WTC11 (cell line): ENCODE measurements around the gene MEGF8. TPM values are rescaled to one million over a fixed set of nuclear protein-coding genes. Genes with fewer than 3 reads are reported as not detected.

Source experiments
- ATF1 ChIP-seq: sonication (generic); formaldehyde crosslinking; IDR thresholded peaks from 2 replicates; pipeline ENCODE4 v1.8.1; 2023; ENCODE audit warnings: mild to moderate bottlenecking, moderate library complexity, missing genetic modification reagents
- ELF4 ChIP-seq: sonication (generic); formaldehyde crosslinking; IDR thresholded peaks from 2 replicates; pipeline ENCODE4 v1.8.1; 2022; ENCODE audit warnings: low read depth, mild to moderate bottlenecking, moderate library complexity, missing genetic modification reagents
- FOXP1 ChIP-seq: sonication (generic); formaldehyde crosslinking; IDR thresholded peaks from 2 replicates; pipeline ENCODE4 v1.8.0; 2022; ENCODE audit warnings: missing genetic modification reagents, mild to moderate bottlenecking, moderate library complexity, borderline replicate concordance
- SMAD3 ChIP-seq: sonication (generic); formaldehyde crosslinking; IDR thresholded peaks from 2 replicates; pipeline ENCODE4 v1.8.0; 2022; ENCODE audit warnings: missing genetic modification reagents, mild to moderate bottlenecking, borderline replicate concordance
- ZNF396 ChIP-seq: fragments of 250-450 bp; sonication (Bioruptor Pico); IDR thresholded peaks from 2 replicates; pipeline ENCODE4 v1.8.0; 2021; ENCODE audit warnings: mild to moderate bottlenecking, moderate library complexity, borderline replicate concordance
- ZNF416 ChIP-seq: fragments of 250-450 bp; sonication (Bioruptor Pico); IDR thresholded peaks from 2 replicates; pipeline ENCODE4 v1.9.0; 2021; ENCODE audit warnings: mild to moderate bottlenecking, inconsistent platforms
- total RNA-seq: library from RNA; stranded (reverse); gene quantifications from 3 replicates; pipeline ENCODE4 v1.2.3, GENCODE V29; 2021
- TF ChIP-seq, protein P1 (sequence below): sonication (generic); formaldehyde crosslinking; IDR thresholded peaks from 2 replicates; pipeline ENCODE4 v1.8.0; 2022; ENCODE audit warnings: missing genetic modification reagents
- TF ChIP-seq, protein P2 (sequence below): sonication (generic); formaldehyde crosslinking; IDR thresholded peaks from 2 replicates; pipeline ENCODE4 v1.8.1; 2023; ENCODE audit warnings: mild to moderate bottlenecking, missing genetic modification reagents, borderline replicate concordance
- TF ChIP-seq, protein P3 (sequence below): sonication (generic); formaldehyde crosslinking; IDR thresholded peaks from 2 replicates; pipeline ENCODE4 v1.8.1; 2022; ENCODE audit warnings: missing genetic modification reagents, borderline replicate concordance
- TF ChIP-seq, protein P4 (sequence below): sonication (generic); formaldehyde crosslinking; IDR thresholded peaks from 2 replicates; pipeline ENCODE4 v1.8.1; 2023; ENCODE audit warnings: mild to moderate bottlenecking, moderate library complexity, missing genetic modification reagents
- TF ChIP-seq, protein P5 (sequence below): fragments of 250-450 bp; sonication (Bioruptor Pico); IDR thresholded peaks from 2 replicates; pipeline ENCODE4 v1.9.0; 2021; ENCODE audit warnings: mild to moderate bottlenecking, borderline replicate concordance
- TF ChIP-seq, protein P6 (sequence below): fragments of 200-600 bp; IDR thresholded peaks from 2 replicates; pipeline ENCODE4 v1.8.0; 2022; ENCODE audit warnings: antibody characterized with exemption

MEGF8 gene
- total RNA-seq, 1 experiment from 2014 or later = 42.1 TPM

DNA sequence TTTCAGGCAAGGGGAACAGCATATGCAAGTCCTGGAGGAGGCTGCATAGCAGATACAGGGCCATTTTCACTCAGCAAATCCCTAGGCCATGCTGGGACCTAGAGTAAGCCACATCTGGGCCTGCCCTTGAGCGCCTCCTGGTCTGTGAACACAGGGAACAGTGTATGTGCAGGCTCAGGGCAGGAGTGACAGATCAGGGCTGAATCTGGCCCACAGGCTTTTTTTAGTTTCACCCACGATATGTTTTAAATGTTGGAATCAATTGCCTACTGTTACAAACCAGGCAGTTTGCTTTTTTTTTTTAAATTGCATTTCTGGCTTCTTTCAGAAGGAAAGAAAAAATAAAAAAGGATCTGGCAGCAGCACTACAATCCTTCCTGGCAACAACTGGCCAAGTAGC lies 13.8 kb upstream of the MEGF8 start (continued):
- TF ChIP-seq, protein P1, sequence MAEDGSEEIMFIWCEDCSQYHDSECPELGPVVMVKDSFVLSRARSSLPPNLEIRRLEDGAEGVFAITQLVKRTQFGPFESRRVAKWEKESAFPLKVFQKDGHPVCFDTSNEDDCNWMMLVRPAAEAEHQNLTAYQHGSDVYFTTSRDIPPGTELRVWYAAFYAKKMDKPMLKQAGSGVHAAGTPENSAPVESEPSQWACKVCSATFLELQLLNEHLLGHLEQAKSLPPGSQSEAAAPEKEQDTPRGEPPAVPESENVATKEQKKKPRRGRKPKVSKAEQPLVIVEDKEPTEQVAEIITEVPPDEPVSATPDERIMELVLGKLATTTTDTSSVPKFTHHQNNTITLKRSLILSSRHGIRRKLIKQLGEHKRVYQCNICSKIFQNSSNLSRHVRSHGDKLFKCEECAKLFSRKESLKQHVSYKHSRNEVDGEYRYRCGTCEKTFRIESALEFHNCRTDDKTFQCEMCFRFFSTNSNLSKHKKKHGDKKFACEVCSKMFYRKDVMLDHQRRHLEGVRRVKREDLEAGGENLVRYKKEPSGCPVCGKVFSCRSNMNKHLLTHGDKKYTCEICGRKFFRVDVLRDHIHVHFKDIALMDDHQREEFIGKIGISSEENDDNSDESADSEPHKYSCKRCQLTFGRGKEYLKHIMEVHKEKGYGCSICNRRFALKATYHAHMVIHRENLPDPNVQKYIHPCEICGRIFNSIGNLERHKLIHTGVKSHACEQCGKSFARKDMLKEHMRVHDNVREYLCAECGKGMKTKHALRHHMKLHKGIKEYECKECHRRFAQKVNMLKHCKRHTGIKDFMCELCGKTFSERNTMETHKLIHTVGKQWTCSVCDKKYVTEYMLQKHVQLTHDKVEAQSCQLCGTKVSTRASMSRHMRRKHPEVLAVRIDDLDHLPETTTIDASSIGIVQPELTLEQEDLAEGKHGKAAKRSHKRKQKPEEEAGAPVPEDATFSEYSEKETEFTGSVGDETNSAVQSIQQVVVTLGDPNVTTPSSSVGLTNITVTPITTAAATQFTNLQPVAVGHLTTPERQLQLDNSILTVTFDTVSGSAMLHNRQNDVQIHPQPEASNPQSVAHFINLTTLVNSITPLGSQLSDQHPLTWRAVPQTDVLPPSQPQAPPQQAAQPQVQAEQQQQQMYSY = no peak
- TF ChIP-seq, protein P2, sequence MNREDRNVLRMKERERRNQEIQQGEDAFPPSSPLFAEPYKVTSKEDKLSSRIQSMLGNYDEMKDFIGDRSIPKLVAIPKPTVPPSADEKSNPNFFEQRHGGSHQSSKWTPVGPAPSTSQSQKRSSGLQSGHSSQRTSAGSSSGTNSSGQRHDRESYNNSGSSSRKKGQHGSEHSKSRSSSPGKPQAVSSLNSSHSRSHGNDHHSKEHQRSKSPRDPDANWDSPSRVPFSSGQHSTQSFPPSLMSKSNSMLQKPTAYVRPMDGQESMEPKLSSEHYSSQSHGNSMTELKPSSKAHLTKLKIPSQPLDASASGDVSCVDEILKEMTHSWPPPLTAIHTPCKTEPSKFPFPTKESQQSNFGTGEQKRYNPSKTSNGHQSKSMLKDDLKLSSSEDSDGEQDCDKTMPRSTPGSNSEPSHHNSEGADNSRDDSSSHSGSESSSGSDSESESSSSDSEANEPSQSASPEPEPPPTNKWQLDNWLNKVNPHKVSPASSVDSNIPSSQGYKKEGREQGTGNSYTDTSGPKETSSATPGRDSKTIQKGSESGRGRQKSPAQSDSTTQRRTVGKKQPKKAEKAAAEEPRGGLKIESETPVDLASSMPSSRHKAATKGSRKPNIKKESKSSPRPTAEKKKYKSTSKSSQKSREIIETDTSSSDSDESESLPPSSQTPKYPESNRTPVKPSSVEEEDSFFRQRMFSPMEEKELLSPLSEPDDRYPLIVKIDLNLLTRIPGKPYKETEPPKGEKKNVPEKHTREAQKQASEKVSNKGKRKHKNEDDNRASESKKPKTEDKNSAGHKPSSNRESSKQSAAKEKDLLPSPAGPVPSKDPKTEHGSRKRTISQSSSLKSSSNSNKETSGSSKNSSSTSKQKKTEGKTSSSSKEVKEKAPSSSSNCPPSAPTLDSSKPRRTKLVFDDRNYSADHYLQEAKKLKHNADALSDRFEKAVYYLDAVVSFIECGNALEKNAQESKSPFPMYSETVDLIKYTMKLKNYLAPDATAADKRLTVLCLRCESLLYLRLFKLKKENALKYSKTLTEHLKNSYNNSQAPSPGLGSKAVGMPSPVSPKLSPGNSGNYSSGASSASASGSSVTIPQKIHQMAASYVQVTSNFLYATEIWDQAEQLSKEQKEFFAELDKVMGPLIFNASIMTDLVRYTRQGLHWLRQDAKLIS (CRISPR knock-in tag) = no peak
- TF ChIP-seq FOXP1 (no peak), ZNF396 (CRISPR knock-in tag) (no peak), SMAD3 (CRISPR knock-in tag) (no peak), ATF1 (CRISPR knock-in tag) (no peak), ELF4 (no peak), ZNF416 (CRISPR knock-in tag) (no peak)
- TF ChIP-seq, protein P3, sequence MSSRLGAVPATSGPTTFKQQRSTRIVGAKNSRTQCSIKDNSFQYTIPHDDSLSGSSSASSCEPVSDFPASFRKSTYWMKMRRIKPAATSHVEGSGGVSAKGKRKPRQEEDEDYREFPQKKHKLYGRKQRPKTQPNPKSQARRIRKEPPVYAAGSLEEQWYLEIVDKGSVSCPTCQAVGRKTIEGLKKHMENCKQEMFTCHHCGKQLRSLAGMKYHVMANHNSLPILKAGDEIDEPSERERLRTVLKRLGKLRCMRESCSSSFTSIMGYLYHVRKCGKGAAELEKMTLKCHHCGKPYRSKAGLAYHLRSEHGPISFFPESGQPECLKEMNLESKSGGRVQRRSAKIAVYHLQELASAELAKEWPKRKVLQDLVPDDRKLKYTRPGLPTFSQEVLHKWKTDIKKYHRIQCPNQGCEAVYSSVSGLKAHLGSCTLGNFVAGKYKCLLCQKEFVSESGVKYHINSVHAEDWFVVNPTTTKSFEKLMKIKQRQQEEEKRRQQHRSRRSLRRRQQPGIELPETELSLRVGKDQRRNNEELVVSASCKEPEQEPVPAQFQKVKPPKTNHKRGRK (CRISPR knock-in tag) = no peak
- TF ChIP-seq, protein P4, sequence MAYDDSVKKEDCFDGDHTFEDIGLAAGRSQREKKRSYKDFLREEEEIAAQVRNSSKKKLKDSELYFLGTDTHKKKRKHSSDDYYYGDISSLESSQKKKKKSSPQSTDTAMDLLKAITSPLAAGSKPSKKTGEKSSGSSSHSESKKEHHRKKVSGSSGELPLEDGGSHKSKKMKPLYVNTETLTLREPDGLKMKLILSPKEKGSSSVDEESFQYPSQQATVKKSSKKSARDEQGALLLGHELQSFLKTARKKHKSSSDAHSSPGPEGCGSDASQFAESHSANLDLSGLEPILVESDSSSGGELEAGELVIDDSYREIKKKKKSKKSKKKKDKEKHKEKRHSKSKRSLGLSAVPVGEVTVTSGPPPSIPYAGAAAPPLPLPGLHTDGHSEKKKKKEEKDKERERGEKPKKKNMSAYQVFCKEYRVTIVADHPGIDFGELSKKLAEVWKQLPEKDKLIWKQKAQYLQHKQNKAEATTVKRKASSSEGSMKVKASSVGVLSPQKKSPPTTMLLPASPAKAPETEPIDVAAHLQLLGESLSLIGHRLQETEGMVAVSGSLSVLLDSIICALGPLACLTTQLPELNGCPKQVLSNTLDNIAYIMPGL (CRISPR knock-in tag) = no peak
- TF ChIP-seq, protein P5, sequence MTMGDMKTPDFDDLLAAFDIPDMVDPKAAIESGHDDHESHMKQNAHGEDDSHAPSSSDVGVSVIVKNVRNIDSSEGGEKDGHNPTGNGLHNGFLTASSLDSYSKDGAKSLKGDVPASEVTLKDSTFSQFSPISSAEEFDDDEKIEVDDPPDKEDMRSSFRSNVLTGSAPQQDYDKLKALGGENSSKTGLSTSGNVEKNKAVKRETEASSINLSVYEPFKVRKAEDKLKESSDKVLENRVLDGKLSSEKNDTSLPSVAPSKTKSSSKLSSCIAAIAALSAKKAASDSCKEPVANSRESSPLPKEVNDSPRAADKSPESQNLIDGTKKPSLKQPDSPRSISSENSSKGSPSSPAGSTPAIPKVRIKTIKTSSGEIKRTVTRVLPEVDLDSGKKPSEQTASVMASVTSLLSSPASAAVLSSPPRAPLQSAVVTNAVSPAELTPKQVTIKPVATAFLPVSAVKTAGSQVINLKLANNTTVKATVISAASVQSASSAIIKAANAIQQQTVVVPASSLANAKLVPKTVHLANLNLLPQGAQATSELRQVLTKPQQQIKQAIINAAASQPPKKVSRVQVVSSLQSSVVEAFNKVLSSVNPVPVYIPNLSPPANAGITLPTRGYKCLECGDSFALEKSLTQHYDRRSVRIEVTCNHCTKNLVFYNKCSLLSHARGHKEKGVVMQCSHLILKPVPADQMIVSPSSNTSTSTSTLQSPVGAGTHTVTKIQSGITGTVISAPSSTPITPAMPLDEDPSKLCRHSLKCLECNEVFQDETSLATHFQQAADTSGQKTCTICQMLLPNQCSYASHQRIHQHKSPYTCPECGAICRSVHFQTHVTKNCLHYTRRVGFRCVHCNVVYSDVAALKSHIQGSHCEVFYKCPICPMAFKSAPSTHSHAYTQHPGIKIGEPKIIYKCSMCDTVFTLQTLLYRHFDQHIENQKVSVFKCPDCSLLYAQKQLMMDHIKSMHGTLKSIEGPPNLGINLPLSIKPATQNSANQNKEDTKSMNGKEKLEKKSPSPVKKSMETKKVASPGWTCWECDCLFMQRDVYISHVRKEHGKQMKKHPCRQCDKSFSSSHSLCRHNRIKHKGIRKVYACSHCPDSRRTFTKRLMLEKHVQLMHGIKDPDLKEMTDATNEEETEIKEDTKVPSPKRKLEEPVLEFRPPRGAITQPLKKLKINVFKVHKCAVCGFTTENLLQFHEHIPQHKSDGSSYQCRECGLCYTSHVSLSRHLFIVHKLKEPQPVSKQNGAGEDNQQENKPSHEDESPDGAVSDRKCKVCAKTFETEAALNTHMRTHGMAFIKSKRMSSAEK (CRISPR knock-in tag) = no peak
- TF ChIP-seq, protein P6, sequence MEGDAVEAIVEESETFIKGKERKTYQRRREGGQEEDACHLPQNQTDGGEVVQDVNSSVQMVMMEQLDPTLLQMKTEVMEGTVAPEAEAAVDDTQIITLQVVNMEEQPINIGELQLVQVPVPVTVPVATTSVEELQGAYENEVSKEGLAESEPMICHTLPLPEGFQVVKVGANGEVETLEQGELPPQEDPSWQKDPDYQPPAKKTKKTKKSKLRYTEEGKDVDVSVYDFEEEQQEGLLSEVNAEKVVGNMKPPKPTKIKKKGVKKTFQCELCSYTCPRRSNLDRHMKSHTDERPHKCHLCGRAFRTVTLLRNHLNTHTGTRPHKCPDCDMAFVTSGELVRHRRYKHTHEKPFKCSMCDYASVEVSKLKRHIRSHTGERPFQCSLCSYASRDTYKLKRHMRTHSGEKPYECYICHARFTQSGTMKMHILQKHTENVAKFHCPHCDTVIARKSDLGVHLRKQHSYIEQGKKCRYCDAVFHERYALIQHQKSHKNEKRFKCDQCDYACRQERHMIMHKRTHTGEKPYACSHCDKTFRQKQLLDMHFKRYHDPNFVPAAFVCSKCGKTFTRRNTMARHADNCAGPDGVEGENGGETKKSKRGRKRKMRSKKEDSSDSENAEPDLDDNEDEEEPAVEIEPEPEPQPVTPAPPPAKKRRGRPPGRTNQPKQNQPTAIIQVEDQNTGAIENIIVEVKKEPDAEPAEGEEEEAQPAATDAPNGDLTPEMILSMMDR = no peak
